NCI-H748 (cell line): ENCODE data around the gene KRTAP10-2.

Experiments used
- DNase-seq: peaks from one replicate; lab custom pipeline; 2025; ENCODE audit not compliant: unreplicated experiment; lab: John Stamatoyannopoulos, UW

KRTAP10-2 gene

DNA sequence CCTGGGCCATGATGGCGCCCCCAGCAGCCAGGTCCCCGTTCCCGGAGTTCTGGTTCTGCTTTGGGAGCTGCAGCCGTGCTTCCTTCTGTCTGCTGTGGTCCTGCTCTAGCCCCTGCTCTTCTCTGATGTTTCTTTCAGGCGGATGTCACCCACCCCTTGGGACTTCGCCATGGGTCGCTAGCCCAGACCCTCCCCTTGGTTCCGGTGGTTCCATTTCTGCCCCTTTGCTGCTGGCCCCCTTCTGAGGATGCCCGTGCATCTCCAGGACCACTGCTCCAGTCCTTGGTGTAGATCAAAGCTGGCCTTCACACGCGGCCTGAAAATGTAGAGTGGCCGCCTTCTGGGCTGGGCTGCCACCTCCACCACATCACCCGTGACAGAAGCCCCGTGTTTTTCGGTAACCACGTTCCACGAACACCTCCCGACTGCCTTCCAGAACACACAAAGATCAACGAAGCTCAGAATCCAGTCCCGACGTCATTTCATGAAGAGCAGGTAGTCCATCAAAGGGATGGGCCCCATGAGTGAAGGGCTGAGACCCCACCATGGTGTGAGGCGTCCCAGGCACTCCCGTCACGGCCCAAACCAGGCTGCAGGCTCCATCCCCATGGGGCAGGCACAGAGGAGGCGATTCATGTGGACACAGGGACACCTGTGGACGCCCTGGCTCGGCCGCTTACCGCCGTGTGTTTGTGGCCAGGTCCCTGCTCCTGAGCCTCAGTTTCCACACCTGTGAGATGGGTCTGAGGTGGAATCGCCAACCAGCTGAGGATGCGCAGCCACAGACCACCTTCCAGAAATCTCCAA lies 35.7 kb downstream of the KRTAP10-2 start:
- DNase-seq: no peak

GRCh38 chr21:44514746-44515358 lies 36.5 kb downstream of the KRTAP10-2 start:
- DNase-seq: no peak

- no peak for DNase-seq
These were observed 37.1 kb downstream of the KRTAP10-2 start for GRCh38 chr21:44514218-44514520.

DNA sequence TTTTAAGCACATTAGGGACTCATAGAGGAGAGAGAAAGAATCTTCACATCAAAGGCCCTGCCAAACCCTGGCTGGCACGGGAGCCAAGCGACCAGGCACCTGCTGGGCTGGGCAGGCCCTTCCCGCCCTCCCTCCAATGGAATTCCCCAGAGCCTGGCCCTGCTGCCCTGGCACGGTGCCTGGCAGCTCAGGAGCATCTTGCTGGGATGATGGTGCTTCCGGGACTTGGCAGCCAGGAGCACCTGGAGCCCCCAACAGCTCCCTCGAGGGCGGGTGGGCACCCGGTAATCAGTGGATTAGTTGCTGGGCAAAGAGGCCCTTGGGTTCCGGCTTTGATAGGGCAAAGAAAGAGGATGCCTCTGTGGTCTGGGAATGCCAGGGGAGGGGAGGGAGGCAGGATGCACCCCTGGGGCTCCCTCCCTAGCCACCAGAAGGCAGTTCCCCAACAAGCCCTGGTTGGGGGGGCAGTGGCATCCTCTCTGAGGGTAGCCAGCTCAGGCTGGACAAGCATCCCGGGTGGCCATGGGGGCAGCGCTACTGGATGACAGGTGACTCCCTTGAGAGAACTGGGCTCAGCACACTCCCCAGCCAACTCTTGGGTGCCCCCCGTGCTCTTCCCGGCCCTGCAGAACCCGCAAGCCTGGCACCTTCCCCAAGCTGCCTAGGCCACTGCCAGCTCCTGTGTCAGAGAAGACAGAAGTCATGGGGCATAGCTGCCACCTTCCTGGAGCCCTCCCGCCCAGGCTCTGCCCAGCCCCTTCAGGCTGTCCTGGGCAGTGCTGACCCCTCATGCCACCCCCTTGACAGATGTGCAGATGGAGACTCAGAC lies 37.7 kb downstream of the KRTAP10-2 start:
- no peak for DNase-seq

GRCh38 chr21:44512496-44513388 lies 38.6 kb downstream of the KRTAP10-2 start:
- DNase-seq: no peak

DNA sequence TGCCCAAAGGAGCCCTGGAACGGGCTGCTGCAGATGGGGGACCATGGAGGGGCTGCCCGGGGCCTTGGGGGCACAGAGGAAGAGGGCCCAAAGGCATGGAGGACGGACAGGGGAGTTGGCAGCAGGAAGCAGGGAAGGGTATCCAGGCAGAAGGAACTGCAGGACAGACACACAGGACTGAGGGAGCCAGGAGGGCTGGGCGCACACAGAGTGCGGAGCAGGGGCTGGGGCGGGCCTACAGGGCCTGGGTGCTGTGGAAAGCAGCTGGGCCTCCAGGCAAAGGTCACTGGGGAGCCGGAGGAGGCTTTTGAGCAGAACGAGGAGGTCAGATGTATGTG lies 39.4 kb downstream of the KRTAP10-2 start:
- DNase-seq: no peak

GRCh38 chr21:44511219-44511937 lies 39.9 kb downstream of the KRTAP10-2 start:
- no peak for DNase-seq

- peak; percentile 81 for DNase-seq
These were observed 40.6 kb downstream of the KRTAP10-2 start for GRCh38 chr21:44510508-44511218.

DNA sequence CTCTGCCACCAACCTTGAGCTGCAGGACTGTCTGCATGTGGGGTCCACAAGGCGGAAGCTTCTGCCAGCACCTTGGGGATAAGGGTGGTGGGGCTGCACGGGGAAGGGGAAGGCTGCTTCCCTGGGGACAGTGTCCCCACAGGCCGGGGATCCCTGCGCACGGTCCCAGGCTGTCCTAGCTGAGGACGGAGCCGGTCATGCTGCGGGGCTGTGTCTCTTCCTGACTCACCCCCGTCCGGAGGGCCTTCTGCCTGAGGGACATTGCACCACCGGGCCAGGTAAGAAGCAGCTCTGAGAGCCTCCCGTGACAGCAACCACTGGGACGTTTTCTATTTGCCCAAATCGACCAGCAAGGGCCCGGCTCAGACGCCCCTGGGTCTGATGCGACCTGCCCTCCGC lies 41.2 kb downstream of the KRTAP10-2 start:
- DNase-seq: no peak

- DNase-seq: no peak
These were observed 41.8 kb downstream of the KRTAP10-2 start for GRCh38 chr21:44509539-44509938.

- no peak for DNase-seq
These were observed 42.4 kb downstream of the KRTAP10-2 start for GRCh38 chr21:44508711-44509445.

- DNase-seq: no peak
These were observed 42.9 kb downstream of the KRTAP10-2 start for GRCh38 chr21:44508426-44508710.

DNA sequence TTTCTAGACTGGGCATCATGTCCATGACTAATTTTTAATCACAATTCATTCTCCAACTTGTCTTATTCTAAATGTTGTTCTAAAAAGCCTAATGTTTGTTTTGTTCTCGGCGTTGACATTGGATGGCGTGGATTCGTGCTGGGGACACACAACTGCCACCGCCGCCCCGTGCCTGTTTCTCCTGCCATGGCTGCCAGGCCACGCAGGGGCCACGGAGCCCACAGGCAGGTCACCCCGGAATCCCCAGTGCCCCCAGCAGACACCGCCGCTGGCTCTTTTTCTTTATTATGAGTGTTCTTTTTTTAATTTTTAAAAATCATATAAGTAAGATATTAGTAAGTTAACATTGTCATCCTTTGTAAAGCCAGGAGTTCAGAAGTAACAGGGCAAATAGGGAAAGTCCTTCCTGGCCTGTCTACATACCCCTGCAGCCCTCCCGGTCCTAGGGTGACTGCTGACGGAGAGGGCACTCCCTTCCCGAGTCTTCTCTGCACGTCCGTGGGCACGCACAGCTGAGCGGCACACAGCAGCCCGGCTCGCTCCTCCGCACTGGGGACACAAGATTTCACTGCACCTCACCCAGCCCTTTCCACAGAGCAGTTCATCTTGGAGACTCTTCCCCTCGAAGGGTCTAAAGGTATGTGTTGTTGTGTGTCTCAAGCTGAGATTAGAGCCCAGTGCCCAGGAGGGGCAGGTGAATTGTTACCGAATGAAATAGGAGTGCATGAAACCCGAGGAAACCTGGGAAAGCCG lies 43.5 kb downstream of the KRTAP10-2 start:
- DNase-seq: no peak

DNA sequence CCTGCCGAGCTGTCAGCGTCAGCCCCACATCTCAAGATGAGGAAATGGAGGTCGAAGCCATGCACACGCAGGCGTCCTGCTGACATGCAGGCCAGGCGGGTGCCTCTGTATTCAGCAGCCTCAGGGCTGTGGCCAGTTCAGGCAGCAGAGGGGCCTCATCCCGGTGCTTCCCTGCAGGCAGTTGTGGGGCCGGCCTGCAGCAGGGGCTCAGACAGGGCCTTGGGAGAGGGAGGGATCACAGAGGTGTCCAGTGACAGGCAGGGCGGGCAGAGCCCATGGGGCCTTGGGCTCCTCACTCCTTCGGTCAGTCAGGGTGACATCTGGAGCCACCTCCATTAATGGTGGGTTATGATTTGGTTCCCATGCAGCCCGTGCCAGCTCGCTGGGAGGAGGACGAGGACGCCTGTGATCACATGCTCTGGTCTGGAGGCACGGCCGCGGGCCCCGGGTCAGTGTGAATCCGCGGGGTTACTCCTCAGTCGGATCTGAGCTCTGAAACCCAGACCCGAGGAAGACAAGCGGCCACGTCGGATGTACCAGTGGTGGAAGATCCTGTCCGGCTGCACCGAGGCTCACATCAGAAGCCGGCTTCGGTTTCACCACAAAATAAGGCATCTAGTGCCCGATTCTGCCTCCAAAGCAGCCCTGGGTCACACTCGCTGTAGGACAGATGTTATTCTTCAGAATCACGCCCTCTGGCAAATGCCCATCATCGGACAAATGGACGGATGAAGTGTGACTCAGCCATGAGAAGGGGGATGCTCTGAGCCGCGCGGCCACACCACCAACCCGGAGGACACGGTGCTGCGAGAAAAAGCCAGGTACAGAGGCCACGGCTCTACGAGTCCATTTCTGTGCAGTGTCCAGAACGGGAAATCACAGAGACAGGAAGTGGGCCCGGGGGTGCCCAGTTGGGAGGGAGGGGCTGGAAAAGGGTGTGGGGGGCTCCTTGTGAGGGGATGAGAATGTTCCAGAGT lies 44.7 kb downstream of the KRTAP10-2 start:
- DNase-seq: no peak

DNA sequence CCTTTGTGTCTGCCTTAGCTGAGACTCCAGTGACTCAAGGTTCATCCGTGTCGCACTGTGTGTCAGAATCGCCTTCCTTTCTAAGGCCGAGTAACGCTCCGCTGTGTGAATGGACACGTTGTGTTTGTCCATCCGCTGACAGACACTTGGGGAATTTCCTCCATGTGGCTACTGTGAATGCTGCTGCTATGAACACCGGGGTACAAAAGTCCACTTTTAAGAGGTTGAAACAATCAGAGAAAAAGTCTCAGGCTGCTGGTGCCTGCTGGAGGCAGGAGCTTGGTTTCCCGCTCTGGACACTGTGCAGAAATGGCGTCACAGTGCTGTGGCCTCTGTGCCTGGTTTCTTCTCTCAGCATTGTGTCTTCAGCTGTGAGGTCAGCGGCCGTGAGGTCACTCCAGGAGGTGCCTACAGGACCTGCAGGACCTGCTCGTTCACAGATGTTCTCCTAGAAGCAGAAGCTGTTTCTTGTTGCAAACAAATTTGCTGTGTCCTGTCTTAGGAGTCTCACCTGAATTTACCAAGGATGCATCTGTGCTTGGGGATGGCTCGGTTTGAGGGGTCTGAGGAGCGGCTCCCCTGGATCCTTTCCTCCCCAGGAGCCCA lies 45.5 kb downstream of the KRTAP10-2 start:
- DNase-seq: no peak

- DNase-seq: no peak
These were observed 47.4 kb downstream of the KRTAP10-2 start for GRCh38 chr21:44503901-44504399.
